Neural progenitor cell (in vitro differentiated cells): ENCODE measurements around the gene FBLN2. TPM values are rescaled to one million over a fixed set of nuclear protein-coding genes. Genes with fewer than 3 reads are reported as not detected.

Source experiments
- DNase-seq: peaks from one replicate; pipeline ENCODE4 v3.0.0-alpha.2; 2016; ENCODE audit warnings: low spot score
- H2AFZ ChIP-seq: fragments of 200-600 bp; sonication (generic); replicated peaks from 2 replicates; pipeline ENCODE4 v1.6.1; 2016; ENCODE audit warnings: antibody characterized with exemption
- H3F3A ChIP-seq: fragments of 200-600 bp; sonication (generic); 2 replicates; pipeline ENCODE4 v1.6.1; 2016; ENCODE audit warnings: antibody characterized with exemption, low read depth
- H3K27ac ChIP-seq: fragments of 200-600 bp; sonication (generic); 2 replicates; pipeline ENCODE4 v1.5.1; 2016; ENCODE audit warnings: mild to moderate bottlenecking
- H3K27me3 ChIP-seq: fragments of 200-600 bp; sonication (generic); 2 replicates; pipeline ENCODE4 v1.6.1; 2016; ENCODE audit warnings: mild to moderate bottlenecking, moderate library complexity
- H3K36me3 ChIP-seq: fragments of 200-600 bp; sonication (generic); 2 replicates; pipeline ENCODE4 v1.5.1; 2016
- H3K4me1 ChIP-seq: fragments of 200-600 bp; sonication (generic); 2 replicates; pipeline ENCODE4 v1.6.1; 2016; ENCODE audit warnings: mixed run types
- H3K4me2 ChIP-seq: fragments of 200-600 bp; sonication (generic); 2 replicates; pipeline ENCODE4 v1.6.1; 2016
- H3K4me3 ChIP-seq: fragments of 200-600 bp; sonication (generic); 2 replicates; pipeline ENCODE4 v1.5.1; 2016
- H3K79me2 ChIP-seq: fragments of 200-600 bp; sonication (generic); 2 replicates; pipeline ENCODE4 v1.6.1; 2016; ENCODE audit warnings: low read depth
- H3K9ac ChIP-seq: fragments of 200-600 bp; sonication (generic); 2 replicates; pipeline ENCODE4 v1.6.1; 2016
- H3K9me3 ChIP-seq: fragments of 200-600 bp; sonication (generic); 2 replicates; pipeline ENCODE4 v1.5.1; 2016; ENCODE audit warnings: low read depth
- H4K20me1 ChIP-seq: fragments of 200-600 bp; sonication (generic); 2 replicates; pipeline ENCODE4 v1.6.1; 2016; ENCODE audit warnings: low read depth
- H3K27ac Mint-ChIP-seq: 3 replicates; pipeline ENCODE4 v1.8.0; 2021; ENCODE audit warnings: mixed read lengths
- H3K27me3 Mint-ChIP-seq: 2 replicates; pipeline ENCODE4 v1.8.0; 2022; ENCODE audit warnings: low read depth, mild to moderate bottlenecking, inconsistent platforms, moderate library complexity, mixed read lengths; ENCODE audit not compliant: insufficient read depth
- H3K36me3 Mint-ChIP-seq: 3 replicates; pipeline ENCODE4 v1.8.0; 2021; ENCODE audit warnings: mixed read lengths
- H3K4me1 Mint-ChIP-seq: 3 replicates; pipeline ENCODE4 v1.8.0; 2021; ENCODE audit warnings: mixed read lengths
- H3K4me3 Mint-ChIP-seq: 3 replicates; pipeline ENCODE4 v1.8.0; 2021; ENCODE audit warnings: mild to moderate bottlenecking, moderate library complexity, mixed read lengths
- H3K9me3 Mint-ChIP-seq: 3 replicates; pipeline ENCODE4 v1.8.0; 2020; ENCODE audit warnings: mixed read lengths
- CTCF ChIP-seq: fragments of 200-600 bp; sonication (generic); IDR thresholded peaks from 2 replicates; pipeline ENCODE4 v1.5.1; 2017; ENCODE audit warnings: antibody characterized with exemption, mild to moderate bottlenecking
- EZH2 ChIP-seq: fragments of 200-600 bp; sonication (generic); IDR thresholded peaks from 2 replicates; pipeline ENCODE4 v1.6.1; 2017; ENCODE audit warnings: antibody characterized with exemption, mild to moderate bottlenecking, moderate library complexity
- EZH2phosphoT487 ChIP-seq: fragments of 200-600 bp; sonication (generic); IDR thresholded peaks from 2 replicates; pipeline ENCODE4 v1.6.1; 2017; ENCODE audit warnings: antibody characterized with exemption
- total RNA-seq: library from RNA; depleted of rRNA; stranded (reverse); fragments of >200 nt; gene quantifications from 2 replicates; pipeline ENCODE4 v1.2.3, GENCODE V29; 2015; ENCODE audit warnings: low replicate concordance

FBLN2 gene
- total RNA-seq, 1 donor from 2014 or later = 15.9 TPM

GRCh38 chr3:13535905-13536304 is 13.0 kb upstream of the FBLN2 start:
- Histone ChIP-seq H3K9me3 (no peaks in the 10 kb centered on the region), H4K20me1 (no peaks in the 10 kb centered on the region), H3K9ac (no peak overlapping the region), H3K4me3 (no peak overlapping the region), H3K4me2 (no peak overlapping the region), H3K4me1 (peaks cover 7% of the 10 kb centered on the region), H3K79me2 (no peaks in the 10 kb centered on the region), H3K27me3 (no peaks in the 10 kb centered on the region), H3K36me3 (no peaks in the 10 kb centered on the region), H2AFZ (no peak overlapping the region), H3K27ac (no peak overlapping the region), H3F3A (no peaks in the 10 kb centered on the region)
- Mint-ChIP-seq H3K27ac (no peak overlapping the region), H3K27me3 (peaks cover 18% of the 10 kb centered on the region), H3K4me3 (no peak overlapping the region), H3K36me3 (no peaks in the 10 kb centered on the region), H3K4me1 (peaks cover 38% of the 10 kb centered on the region), H3K9me3 (peaks cover 2% of the 10 kb centered on the region)
- no peak for DNase-seq
- TF ChIP-seq EZH2phosphoT487 = no peak
- TF ChIP-seq CTCF = no peak
- no peak for TF ChIP-seq EZH2

- H3K27me3 Mint-ChIP-seq = peaks cover 16% of the 10 kb centered on the region
- Histone ChIP-seq H3K4me2 (no peak overlapping the region), H3K4me1 (peaks cover 7% of the 10 kb centered on the region), H3K36me3 (no peaks in the 10 kb centered on the region), H3K27me3 (no peaks in the 10 kb centered on the region), H3K9me3 (no peaks in the 10 kb centered on the region), H3K9ac (no peak overlapping the region), H3F3A (no peaks in the 10 kb centered on the region), H3K4me3 (no peak overlapping the region), H2AFZ (peak overlapping the region; percentile 68), H4K20me1 (no peaks in the 10 kb centered on the region), H3K79me2 (no peaks in the 10 kb centered on the region), H3K27ac (no peak overlapping the region)
- H3K36me3 Mint-ChIP-seq = no peaks in the 10 kb centered on the region
- no peak for DNase-seq
- H3K4me3 Mint-ChIP-seq = peak overlapping the region; percentile 53
- H3K4me1 Mint-ChIP-seq = peaks cover 42% of the 10 kb centered on the region
- TF ChIP-seq EZH2phosphoT487 (no peak), EZH2 (no peak), CTCF (no peak)
- H3K27ac Mint-ChIP-seq = peak overlapping the region; percentile 90
- H3K9me3 Mint-ChIP-seq = peaks cover 2% of the 10 kb centered on the region
These were observed 12.5 kb upstream of the FBLN2 start for GRCh38 chr3:13536432-13536831.

DNA sequence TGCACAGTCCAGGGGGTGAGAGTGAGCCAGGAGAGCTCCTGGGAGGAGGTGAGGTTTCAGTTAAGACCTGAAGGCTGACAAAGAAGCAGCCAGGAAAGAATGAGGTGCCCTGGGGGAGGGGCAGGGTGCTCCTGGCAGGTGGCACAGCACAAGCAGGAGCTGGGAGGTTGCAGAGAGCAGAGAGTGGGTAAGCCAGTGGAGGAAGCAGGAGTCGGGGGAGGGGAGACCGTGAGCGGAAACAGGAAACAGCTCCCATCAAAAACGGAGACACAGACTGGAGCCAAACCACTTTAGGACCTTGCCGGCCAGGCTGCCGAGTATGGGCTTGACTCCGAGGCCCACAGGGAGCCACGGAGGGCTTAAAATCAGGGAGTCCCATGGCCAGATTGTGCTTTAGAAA is 12.1 kb upstream of the FBLN2 start:
- H3K9me3 Mint-ChIP-seq = peaks cover 2% of the 10 kb centered on the region
- TF ChIP-seq CTCF (no peak), EZH2phosphoT487 (no peak), EZH2 (no peak)
- no peaks in the 10 kb centered on the region for H3K36me3 Mint-ChIP-seq
- no peaks in the 10 kb centered on the region for H3K27me3 ChIP-seq
- H3K4me1 ChIP-seq = peaks cover 7% of the 10 kb centered on the region
- H4K20me1 ChIP-seq = no peaks in the 10 kb centered on the region
- peak overlapping the region; percentile 53 for H3K4me3 Mint-ChIP-seq
- H3K4me2 ChIP-seq = no peak overlapping the region
- H3K4me1 Mint-ChIP-seq = peaks cover 42% of the 10 kb centered on the region
- no peaks in the 10 kb centered on the region for H3K36me3 ChIP-seq
- H3K79me2 ChIP-seq = no peaks in the 10 kb centered on the region
- H3K27ac Mint-ChIP-seq = peak overlapping the region; percentile 90
- no peak overlapping the region for H3K9ac ChIP-seq
- peak overlapping the region; percentile 68 for H2AFZ ChIP-seq
- no peak for DNase-seq
- H3K4me3 ChIP-seq = no peak overlapping the region
- H3F3A ChIP-seq = no peaks in the 10 kb centered on the region
- no peak overlapping the region for H3K27ac ChIP-seq
- peaks cover 16% of the 10 kb centered on the region for H3K27me3 Mint-ChIP-seq
- no peaks in the 10 kb centered on the region for H3K9me3 ChIP-seq
